HepG2 (cell line): Measurements from ENCODE around the gene OSBPL10. TPM values are rescaled to one million over a fixed set of nuclear protein-coding genes. Genes with fewer than 3 reads are reported as not detected.

Source experiments
- POGZ ChIP-seq: sonication (generic); formaldehyde crosslinking; IDR thresholded peaks from 2 replicates; pipeline ENCODE4 v1.4.0; 2020; ENCODE audit warnings: mild to moderate bottlenecking, missing genetic modification reagents
- RFX5 ChIP-seq: IDR thresholded peaks from 2 replicates; pipeline ENCODE4 v1.6.1; 2011; ENCODE audit warnings: low read depth, low read length, improper control_type of control experiment
- ZNF407 ChIP-seq: sonication (generic); formaldehyde crosslinking; IDR thresholded peaks from one replicate; pipeline ENCODE4 v1.5.1; 2020; ENCODE audit warnings: mild to moderate bottlenecking, missing genetic modification reagents; ENCODE audit errors: not compliant biosample characterization
- polyA plus RNA-seq, 8 experiments: library from polyadenylated mRNA; depleted of rRNA in 3 of 8; stranded (reverse) in 7 of 8; unstranded in 1 of 8; fragments of >200 nt; fragmentation: Illumina TruSeq in 4 of 8; extraction: Trizol in 4 of 8; gene quantifications; 2 replicates each; pipeline versions ENCODE4 v1.2.1 to v1.2.3, GENCODE V29; 2011 to 2016; ENCODE audit warnings: low read depth in 4 of 8, missing spikeins in 1 of 8, mixed read lengths in 1 of 8; ENCODE audit not compliant: insufficient read depth in 1 of 8
- total RNA-seq, 5 experiments: library from RNA; depleted of rRNA; stranded (reverse); fragments of >200 nt; fragmentation: Illumina TruSeq; extraction: Trizol; gene quantifications; 2 replicates each; pipeline ENCODE4 v1.2.3, GENCODE V29; 2016; ENCODE audit warnings: low read depth in 1 of 5

The OSBPL10 gene
- total and polyA plus RNA-seq, 2 of the 13 experiments (the other 11 are each of a cell fraction or from before 2014, with no cell fraction given): 10.3 to 28.6 TPM

DNA sequence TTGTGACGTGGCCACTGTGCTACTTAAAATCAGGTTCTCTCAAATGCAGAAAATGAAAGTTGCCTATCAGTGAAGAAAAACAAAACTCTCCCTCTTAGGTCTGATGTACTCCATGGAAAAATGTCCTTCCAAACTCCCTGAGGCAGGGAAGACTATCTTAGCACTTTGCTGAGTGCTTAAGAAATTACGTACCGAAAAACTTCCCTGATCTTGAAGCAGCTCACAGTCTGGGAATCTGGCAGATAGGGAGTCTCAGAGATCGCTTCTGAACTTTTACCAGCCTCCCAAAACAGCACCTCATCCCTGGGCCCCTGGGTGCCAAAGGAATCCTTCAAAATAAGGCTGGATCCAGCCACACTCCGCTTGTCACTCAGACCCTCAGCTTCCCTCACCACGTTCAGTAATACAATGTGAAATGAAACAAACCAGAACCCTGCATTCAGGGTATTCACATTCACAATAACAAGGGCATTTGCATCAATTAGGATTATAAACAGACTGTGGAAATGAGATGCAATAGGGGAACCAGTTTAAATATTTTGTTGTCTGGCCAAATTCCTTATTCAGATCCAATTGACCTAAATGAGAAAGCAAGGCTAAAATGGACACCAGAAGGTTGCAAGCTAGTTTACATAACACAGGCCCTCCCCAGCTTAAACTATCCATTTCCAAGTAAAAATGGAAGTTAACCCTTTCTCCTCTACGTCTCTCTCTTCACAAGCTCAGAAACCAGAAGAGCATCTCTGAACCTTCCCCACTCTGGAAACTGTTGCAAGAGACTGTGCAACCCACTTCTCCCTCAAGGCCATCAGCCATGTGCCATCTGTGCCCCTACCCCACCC lies 20.9 kb downstream of the OSBPL10 start (continued):
- no peak for TF ChIP-seq RFX5
- TF ChIP-seq POGZ (CRISPR knock-in tag): no peak
- no peak for TF ChIP-seq ZNF407 (CRISPR knock-in tag)
